GM21526 (cell line): ENCODE data around the gene AGA.

ENCODE experiments used
- ATAC-seq: cut with Tn5 transposase; IDR thresholded peaks from one replicate; pipeline ENCODE4 v1.9.1; 2021; ENCODE audit warnings: moderate library complexity; ENCODE audit not compliant: unreplicated experiment, low FRiP score

Gene AGA

DNA sequence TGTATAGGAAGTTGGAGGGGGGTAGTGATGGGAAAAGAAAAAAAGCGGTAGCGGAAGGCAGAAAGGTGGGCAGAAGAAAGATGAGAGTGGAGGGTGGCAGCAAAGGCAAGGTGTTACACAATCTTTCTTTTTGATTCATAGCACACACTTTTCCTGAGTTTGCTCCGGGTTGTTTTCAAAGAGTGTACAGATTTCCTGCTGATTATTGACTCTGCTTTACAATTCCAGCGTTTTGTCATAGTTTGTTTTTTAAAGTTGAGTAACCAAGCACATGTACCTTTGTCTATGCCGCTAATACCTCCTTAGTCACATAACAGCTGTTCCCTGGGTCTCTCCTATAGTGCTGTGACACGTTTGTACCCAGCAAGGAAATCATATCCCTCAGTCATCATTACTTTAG, 50.3 kb downstream of the AGA start:
- no peak for ATAC-seq

DNA sequence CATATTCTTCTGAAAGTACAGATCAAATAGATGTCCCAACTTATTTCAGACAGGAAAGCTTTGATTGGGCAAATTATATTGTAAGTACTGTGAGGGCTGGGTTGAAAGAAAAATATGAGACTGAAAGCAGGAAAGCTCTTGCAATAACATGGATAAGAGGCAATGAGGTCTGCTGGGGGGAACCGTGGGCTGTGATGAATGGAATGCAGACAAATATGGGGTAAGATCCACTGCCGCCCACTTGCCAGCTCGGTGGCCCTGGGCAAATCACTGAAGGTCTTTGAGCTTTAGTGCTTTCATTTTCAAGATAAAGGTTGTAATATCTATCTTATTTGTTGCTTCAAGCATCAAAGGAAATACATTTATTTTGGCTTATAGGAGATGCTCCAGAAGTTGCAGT, 51.0 kb downstream of the AGA start:
- no peak for ATAC-seq

DNA sequence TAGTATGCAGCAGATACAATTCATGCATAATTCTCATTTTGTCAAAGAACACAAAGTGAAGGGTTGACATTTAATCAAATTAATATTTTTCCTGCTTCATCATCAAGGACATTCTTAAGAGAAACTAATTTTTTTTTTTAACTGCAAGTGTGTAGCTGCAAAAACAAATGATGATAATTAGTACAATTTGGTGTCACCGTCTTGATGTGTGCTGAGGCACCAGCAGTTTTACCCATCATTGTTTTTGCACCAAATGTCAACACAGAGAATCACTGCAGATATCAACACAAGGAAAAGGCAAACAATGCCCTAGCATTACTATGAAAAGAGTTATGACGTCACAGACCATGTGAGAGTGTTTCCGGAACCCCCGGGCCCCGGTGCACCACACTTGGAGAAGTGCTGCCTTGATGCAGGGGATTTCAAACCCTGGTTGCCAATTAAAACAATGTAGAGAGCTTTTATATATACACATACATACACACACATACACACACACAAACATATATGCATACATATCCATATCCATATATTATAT, 55.9 kb downstream of the AGA start:
- no peak for ATAC-seq

DNA sequence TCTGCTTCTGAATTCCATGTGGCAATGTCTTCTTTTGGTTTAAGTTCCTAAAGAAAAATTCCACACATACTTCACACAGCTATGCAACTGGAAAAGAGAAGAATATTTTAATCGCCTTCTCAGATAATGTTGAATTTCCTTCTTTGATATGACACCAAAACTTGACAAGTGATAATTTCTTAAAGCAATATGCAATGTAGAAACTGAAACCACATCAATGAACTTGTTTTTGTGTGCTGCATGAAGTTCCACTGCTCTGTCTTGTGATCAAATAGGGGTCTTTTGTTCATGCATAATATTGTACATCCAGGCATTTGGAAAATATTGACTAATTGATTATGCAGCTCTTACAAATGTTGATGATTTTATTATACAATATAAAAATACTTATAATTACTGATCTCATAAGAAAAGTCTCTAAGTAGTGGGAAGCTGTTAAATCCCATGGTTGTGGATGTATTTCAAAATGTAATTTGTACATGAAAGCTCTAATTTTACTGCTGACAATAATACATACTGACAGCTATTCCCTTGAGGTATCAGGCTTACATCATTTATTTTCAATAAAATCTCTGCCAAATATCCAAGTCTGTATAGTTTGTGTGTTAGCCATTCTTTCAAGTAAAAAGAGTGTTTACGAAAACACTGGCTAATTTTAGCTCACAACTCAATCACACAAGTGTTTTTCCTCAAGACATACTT, 56.5 kb downstream of the AGA start:
- ATAC-seq, result no peak

DNA sequence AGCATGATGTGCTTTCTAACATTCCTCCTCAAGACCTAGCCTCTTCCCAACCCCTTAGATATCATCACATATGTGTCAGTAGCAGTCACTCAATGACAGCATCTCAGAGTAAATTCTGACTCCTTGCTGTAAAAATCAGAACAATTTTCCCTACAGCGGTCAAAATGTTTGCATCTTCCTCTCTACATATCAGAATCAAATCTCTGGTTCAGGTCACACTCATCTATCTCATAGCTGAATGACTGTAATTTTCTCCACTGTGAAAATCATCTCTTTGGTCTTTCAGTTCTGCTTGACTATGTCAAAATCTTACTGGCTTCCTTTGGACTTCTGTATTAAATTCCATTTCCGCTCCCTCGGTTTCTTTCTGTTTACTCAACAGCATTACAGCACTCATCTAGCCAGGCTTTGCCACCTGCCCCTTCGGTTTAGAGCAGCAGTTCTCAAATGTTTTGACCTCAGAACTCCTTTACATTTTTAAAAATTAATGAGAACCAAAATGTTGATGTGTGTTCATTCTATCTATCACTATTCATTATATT, 57.3 kb downstream of the AGA start:
- no peak for ATAC-seq

DNA sequence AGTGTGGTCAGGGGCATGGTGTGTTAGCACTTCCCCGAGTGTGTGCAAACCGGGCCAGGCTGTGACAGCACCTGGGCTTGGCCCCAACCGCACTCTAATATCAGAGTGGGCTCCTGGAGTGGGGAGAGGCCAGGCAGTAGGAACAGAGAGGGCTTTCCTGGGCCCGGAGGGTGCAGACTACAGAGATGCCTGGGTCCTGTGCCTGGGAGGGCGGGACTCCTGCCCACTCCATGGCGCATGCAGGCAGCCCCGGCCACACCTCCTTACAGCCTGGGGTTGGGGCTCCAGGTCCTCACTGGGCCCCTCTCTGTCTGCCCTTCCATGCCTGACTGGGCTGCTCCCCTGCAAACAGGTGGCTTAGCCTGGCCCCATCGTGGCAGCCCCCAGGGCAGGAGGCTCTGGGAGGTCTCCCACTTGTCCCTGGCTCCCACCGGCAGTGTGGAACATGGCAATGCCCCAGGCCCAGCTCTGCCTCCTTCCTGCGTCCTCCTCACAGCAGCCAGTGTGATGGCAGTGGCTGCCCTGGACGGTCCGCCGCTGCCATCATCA, 60.4 kb downstream of the AGA start:
- no peak for ATAC-seq
